Bronchial epithelial cell (primary cell): ENCODE data around the gene C11orf24. TPM values are rescaled to one million over a fixed set of nuclear protein-coding genes. Genes with fewer than 3 reads are reported as not detected.

ENCODE experiments used
- DNase-seq: peaks from one replicate; pipeline ENCODE4 v3.0.0-alpha.2; 2010; ENCODE audit warnings: low read depth
- FAIRE-seq: peaks from 2 replicates; lab custom pipeline; 2011; peaks lifted over from hg19 to GRCh38; lab: Jason Lieb, UNC
- H3K27me3 ChIP-seq: 2 replicates; pipeline ENCODE4 v1.5.1; 2011; ENCODE audit warnings: low read length; ENCODE audit not compliant: control insufficient read depth, insufficient read depth
- H3K36me3 ChIP-seq: 2 replicates; pipeline ENCODE4 v1.5.1; 2011; ENCODE audit warnings: low read length; ENCODE audit not compliant: control insufficient read depth, insufficient read depth
- H3K4me3 ChIP-seq: 2 replicates; pipeline ENCODE4 v1.5.1; 2011; ENCODE audit warnings: mild to moderate bottlenecking, low read depth, low read length, control low read depth
- total RNA-seq: library from RNA; depleted of rRNA; stranded (reverse); fragments of >200 nt; gene quantifications from 2 replicates; pipeline ENCODE4 v1.2.1, GENCODE V29; 2014
- TF ChIP-seq, protein P1 (sequence below): IDR thresholded peaks from 2 replicates; pipeline ENCODE4 v1.5.1; 2011; ENCODE audit warnings: mild to moderate bottlenecking, moderate library complexity, low read length, control low read depth, inconsistent platforms; ENCODE audit not compliant: insufficient read depth, severe bottlenecking

The C11orf24 gene
- total RNA-seq, 1 donor from 2014 or later: 13.2 TPM

DNA sequence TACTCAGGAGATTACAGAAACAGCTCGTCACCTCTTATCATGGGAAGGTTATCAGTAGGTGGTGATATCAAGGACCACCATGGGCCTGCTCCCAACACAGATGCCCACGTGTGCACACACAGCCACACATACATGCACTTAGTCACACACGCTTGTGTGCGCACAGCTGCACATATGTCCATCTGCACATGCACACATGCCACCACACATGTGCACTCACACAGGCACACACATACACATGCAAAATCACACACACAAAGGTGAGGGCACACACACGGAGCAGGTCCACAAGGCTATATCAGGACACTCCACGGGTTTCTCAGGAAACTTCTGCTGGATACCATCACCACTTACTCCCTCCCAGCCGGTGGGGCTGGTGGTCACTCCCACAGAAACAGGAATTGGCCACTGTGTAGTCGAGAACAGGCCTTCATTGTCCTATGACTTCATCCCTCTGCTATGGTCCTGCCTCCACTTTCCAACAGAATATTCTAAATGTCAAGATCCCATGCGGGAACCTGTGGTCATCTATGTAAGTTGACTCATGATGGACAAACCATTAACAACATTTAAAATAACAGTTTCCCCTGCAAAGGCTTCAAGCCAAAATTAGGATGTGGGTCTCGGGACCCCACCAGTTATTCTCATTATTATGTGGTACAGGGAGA lies 2.2 kb downstream of the C11orf24 start:
- DNase-seq: no peak
- no peak for FAIRE-seq
- Histone ChIP-seq H3K36me3 (peaks cover 22% of the 10 kb centered on the region), H3K4me3 (no peak overlapping the region), H3K27me3 (no peaks in the 10 kb centered on the region)
- TF ChIP-seq, protein P1, sequence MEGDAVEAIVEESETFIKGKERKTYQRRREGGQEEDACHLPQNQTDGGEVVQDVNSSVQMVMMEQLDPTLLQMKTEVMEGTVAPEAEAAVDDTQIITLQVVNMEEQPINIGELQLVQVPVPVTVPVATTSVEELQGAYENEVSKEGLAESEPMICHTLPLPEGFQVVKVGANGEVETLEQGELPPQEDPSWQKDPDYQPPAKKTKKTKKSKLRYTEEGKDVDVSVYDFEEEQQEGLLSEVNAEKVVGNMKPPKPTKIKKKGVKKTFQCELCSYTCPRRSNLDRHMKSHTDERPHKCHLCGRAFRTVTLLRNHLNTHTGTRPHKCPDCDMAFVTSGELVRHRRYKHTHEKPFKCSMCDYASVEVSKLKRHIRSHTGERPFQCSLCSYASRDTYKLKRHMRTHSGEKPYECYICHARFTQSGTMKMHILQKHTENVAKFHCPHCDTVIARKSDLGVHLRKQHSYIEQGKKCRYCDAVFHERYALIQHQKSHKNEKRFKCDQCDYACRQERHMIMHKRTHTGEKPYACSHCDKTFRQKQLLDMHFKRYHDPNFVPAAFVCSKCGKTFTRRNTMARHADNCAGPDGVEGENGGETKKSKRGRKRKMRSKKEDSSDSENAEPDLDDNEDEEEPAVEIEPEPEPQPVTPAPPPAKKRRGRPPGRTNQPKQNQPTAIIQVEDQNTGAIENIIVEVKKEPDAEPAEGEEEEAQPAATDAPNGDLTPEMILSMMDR: no peak

DNA sequence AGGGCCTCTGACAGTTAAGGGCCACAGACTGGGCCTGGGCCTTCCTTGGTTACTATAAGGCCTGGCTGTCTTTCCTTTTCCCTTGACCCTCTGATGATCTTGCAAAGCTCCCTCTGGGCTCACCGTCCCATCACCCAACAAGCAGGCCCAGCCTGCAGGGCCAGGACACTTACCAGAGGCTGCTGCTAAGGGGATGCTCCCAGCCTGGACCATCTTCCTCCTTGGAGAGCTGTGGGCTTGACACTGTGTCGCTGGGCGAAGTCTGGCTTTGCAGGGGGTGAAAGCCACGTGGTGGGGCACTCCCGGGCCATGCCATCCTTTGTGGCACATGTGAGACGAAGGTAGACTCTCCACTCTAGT lies 3.9 kb downstream of the C11orf24 start:
- DNase-seq (no peak), FAIRE-seq (no peak)
- no peak overlapping the region for H3K4me3 ChIP-seq
- no peaks in the 10 kb centered on the region for H3K27me3 ChIP-seq
- peaks cover 26% of the 10 kb centered on the region for H3K36me3 ChIP-seq
- TF ChIP-seq, protein P1: no peak

DNA sequence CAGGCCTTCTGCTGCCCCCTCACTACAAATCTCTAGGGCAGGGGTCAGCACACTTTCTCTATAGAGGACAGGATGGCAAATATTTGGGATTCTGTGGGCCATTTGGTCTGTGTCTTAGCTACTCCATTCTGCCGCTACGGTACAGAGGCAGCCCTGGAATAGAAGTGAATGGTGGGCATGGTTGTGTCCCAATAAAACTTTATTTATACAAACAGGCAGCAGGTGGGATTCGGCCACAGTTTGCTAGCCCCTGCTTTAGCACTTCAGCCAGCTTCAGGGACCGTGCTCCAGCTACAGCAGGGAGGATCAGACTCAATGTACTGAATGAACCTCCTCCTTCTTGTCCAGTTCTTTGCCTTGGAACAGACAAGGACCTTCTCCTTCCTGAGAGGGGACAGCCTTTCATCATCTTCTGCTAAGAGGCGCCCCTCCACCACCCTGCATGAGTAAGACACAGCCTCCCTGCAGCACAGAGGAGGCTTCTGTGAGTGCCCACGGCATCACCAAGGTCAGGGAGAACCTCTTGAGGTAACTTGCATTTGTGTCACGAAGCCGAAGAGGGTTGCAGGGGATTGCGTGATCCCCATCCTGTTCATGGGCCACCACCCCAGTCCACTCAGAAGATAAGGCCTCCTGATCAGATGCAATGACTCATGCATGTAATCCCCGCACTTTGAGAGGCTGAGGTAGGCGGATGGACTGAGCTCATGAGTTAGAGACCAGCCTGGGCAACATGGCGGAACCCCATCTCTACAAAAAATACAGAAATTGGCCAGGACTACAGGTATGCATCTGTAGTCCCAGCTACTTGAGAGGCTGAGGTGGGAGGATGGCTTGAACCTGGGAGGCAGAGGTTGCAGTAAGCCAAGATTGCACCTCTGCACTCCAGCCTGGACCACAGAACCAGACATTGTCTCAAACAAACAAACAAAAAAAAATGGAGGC lies 4.6 kb downstream of the C11orf24 start:
- H3K4me3 ChIP-seq: no peak overlapping the region
- TF ChIP-seq, protein P1: no peak
- FAIRE-seq (no peak), DNase-seq (no peak)
- peaks cover 29% of the 10 kb centered on the region for H3K36me3 ChIP-seq
- H3K27me3 ChIP-seq: no peaks in the 10 kb centered on the region

DNA sequence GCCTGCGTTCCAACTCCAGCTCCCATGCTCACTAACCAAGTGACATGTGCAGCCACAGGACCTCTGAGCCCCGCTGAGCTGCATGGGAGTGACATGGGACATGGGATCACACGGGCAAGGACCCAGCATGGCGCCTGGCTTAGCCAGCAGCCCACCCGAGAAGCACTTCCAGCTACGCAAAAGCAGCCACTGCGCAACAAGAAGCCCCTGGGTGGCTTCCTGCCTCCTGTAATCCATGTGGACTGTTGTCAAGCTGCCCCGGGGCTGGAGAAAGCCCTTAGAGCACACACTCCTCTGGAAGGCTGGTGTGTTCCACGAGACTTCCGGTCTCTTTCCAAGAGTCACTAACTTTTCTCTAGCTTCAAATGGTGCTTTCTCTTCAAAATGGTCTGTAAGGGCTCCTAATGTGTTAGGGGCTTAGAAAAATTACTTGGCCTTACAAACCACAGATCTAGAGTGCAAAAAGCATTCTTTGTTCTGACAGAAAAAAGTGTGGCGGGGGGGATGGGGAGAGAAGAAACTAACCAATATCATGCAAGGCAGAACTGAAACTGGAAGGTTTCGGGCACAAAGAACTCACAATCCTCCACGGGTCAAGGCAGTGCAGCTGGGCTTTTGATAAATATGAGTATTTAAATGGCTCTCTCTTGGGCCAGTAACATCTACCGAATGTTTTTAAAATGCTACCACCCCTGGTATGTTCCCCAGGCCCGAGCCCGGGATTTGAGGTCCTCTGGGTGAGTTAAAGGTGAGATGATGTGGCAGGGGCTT lies 5.5 kb downstream of the C11orf24 start:
- FAIRE-seq (no peak), DNase-seq (no peak)
- Histone ChIP-seq H3K27me3 (no peaks in the 10 kb centered on the region), H3K4me3 (no peak overlapping the region), H3K36me3 (peaks cover 33% of the 10 kb centered on the region)
- TF ChIP-seq, protein P1: no peak

DNA sequence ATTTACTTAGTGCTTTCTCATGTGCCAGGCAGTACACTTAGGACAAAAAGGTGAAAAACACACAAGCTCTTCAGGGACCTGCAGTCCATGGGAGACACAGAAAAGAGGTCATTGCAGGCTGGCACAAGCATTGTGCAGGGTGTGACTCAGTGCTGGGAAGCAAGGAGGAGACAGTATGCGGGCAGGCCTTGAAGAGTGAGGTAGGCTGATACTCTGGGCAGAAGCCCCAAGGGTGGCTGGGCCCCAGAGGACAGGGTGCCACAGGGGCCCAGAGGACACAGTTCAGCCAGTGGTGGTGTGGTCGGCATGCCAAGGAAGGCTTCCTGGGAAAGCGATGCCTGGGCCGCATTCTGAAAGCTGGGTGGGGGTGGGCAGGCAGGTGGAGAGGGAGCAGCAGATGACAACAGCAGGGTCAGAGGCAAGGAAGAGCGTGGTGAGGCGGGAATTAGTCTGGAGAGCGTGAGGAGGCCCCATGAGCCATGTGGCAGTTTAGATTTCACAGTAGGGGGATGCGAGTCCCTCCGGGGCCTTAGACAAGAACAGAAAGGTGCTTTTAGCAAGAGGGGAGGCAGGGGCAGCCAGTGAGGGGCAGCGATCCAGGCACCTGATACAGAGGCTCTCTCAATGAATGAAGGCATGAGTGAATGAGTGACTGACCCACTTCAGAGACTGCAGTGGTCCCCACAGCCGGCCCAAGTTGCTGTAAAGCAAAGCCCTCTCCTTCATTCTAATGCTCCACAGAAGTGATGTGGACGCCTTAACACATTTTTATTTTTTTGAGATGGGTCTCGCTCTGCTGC lies 6.8 kb downstream of the C11orf24 start:
- H3K4me3 ChIP-seq: no peak overlapping the region
- TF ChIP-seq, protein P1: no peak
- no peaks in the 10 kb centered on the region for H3K27me3 ChIP-seq
- FAIRE-seq (no peak), DNase-seq (peak; percentile 7)
- peaks cover 33% of the 10 kb centered on the region for H3K36me3 ChIP-seq
